GM21526 (cell line): ENCODE data around the gene DLGAP3.

Experiments
- ATAC-seq: cut with Tn5 transposase; IDR thresholded peaks from one replicate; pipeline ENCODE4 v1.9.1; 2021; ENCODE audit warnings: moderate library complexity; ENCODE audit not compliant: unreplicated experiment, low FRiP score

DLGAP3 gene

DNA sequence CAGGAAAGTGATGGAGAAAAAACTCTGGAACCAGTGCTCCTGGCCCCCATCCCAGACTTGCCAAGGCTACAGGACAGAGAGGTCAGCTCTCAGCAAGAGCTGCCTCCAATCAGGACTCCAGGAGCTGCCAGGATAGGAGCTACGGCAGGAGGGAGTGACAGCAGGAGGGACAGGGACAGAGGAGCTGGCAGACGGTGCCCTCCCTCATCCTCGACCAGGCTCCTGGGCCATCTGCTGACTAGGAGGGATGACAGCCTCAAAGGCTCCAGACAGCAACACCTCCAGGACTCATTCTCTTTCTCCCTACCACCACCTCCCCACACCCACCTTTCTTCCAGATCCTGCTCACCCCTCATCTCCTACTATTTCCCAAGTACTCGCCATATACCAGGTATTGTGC is 22.7 kb downstream of the DLGAP3 start:
- no peak for ATAC-seq

DNA sequence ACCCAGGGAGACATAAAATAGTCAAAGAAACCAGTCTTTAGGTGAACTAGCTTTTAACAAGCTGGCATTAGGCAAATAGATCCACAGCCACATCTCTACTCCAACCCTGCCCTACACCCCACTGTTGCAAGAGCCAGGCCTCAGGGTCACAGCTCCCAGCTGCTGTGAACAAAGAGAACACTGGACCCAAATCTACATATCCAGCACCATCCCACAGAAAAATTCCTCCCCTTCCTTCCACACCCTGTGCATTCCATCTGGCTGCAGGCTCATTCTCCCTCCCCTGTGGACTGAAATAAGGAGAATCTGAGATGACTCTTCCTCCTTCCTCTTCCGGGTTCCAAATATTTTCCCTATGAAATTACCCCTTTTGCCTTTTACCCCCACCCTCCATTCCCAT is 23.2 kb downstream of the DLGAP3 start:
- ATAC-seq: no peak

DNA sequence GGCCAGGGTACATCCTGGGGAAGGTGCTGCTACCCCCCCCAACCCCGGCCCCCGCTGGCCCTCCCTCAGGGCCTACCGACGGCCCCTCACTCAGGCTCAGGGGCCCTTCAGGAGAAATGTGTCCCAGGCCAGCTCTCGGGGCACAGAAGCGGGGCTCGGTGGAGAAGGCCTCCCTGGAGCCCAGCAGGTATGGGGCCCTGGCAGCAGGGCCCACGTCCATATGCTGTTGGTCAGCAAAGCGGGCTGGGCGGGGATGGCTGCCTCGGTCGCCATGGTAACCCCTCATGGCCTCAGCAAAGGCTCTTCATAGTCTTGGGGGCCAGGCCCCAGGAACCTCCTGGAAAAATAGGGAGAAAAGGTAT is 24.4 kb downstream of the DLGAP3 start:
- no peak for ATAC-seq

DNA sequence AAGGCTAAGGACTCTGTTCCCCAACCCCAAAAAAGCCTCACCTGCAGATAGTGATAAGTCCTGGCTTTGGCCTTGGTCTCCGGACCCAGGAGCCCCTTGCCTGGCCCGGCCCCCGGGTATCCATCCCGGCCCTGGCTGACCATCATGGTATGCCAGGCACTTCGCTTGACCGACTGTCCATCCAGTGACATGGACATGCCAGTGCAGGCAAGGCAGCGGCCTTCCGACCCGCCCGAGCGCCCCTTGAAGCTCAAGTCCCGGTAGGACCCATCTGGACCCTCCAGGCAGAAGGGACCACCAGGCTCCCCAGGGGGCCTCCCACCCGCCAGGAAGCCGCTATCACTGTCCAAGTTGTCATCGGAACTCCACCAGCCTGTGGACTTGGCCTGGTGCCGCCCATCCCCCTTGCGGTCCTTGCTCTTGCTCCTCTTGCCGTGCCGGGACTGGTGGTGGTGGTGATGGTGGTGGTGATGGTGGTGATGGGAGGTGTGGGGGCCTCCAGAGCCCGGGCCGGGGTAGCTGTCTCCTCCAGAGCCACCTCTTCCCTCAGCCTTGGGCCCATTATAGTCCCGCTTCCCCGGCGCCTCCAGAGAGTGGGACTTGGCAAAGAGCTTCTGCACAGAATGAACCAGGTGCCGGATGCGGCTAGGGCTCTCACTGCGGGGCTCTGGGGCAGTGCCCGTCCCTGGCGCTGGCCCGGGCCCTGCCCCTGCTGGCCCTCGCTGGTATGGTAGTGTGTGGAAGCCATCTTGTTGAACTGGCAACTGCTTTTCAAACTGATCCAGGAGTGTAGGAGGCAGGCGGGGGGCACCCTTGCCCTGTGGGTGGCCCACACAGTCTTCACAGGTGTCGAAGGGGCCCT is 25.0 kb downstream of the DLGAP3 start:
- no peak for ATAC-seq

DNA sequence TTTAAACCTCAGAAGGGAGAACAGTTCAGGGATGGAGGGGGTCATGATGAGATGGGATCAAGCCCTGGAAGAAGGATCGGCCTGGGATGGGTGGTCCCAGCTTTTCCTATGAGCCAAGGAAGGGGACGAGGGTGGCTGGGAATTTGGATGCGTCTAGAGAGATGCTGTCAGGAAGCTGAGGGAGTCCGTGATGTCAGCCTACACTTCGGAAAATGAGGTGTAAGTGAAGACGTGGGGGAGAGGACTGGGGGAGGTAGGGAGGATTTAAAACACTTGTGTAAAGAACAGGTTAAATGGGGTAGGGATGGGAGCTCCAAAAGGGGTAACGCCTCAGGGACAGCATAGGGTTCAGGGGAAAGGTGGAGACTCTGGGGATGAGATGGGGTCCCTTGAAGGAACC is 27.5 kb downstream of the DLGAP3 start:
- no peak for ATAC-seq

DNA sequence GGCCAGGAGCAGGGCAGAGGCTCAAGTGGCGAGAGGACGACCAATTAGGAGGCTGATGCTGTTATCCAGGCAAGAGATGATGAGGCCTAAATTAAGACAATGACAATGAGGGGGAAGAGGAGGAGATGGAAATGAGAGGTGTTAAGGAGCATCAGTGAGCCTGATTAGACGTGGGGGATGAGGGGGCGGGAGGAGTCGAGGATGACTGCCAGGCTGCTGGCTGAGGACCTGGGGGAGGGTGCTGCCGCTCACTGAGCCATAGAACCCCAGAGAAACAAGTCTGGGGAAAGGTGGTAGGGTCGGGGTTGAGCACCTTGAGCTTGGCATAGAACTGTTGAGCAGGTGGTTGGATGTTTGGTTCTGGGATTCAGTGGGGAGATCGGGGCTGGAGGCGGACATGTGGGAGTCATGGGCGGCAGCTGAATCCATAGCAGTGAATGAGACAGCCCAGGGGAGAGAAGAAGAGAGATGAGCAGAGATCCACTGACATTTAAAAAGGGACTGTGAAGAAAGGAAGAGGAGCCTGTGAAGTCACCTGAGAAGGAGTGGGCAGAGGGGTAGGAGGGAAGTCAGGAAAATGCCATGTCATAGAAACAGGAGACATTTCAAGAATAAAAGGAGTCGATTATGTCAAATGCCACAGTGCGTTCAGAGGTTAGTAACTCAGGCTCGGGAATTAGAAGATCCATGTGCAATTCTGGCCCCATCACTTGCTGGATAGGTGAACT is 28.5 kb downstream of the DLGAP3 start:
- no peak for ATAC-seq

DNA sequence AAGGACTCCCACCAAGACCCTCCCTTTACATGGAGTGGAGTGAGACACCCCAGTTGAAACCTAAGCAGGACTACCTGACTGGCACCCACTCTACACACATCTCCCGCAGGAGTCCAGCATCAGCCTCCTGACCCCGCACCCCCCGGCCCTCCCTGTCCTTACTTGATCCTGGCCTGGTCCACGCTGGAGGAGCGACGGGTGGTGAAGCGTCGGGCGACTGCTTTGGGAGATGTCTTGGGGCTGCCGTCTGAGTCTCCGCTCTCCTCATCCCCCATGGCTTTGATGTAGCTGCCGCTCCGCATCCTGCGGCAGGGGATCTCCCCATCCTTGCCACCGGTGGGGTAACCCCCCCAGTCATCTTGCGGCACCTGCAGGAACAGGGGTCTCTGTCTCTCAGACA is 29.5 kb downstream of the DLGAP3 start:
- no peak for ATAC-seq

DNA sequence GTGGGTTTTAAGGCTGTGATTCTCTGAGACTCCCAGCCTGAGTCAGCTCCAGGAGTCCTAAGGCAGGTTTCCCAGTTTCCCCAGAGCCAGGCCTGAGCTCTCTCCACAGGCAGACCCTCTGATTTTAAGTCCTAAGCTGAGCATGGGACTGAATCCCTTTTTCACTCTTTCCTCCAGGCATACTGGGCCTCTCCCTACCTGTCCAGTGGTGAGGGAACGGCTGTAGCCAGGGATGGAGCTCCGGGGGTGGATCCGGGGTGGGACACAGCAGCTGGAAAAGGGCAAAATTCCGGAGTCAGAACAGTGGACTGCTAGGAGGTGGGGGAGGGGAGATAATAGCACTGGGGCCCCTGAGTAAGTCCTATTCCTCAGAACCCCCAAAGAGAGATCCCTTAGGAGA is 30.0 kb downstream of the DLGAP3 start:
- ATAC-seq: no peak

DNA sequence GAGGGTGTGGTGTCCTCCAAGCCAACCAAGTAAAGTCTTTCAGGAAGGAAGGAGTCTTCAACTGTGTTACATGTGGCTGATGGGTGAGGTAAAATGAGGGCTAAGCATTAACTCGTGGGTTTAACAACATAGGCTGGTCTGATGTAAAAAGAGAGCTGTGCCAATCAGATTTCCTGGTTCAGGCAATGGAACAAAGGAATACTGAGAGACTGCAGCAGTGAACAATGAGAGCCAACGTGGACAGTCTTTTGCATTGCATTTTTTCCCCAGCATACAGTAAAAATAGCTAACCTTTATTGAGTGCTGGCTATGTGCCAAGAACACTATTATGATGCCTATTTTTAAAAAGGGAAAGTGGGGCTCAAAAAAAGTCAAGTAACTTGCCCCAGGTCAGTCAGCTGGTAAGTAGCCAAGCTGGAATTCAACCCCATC is 31.1 kb downstream of the DLGAP3 start:
- ATAC-seq: no peak

DNA sequence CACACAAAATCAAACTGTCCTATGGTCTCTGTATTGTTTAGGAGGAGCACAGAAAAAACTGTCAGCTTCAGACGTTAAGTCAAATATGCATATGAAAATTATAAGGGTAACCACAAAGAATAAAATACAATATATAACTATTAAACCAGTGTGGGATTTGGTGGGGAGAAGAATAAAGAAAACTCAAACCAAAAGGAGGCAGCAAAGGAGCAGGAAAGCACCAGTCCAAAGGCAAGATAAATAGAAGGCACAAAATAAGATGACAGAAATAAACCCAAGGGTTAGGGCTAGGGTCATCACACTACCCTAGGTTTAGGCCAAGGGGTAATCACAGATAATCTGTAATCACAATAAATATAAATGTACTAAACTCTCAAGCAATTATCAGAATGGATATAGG is 32.8 kb downstream of the DLGAP3 start:
- no peak for ATAC-seq

DNA sequence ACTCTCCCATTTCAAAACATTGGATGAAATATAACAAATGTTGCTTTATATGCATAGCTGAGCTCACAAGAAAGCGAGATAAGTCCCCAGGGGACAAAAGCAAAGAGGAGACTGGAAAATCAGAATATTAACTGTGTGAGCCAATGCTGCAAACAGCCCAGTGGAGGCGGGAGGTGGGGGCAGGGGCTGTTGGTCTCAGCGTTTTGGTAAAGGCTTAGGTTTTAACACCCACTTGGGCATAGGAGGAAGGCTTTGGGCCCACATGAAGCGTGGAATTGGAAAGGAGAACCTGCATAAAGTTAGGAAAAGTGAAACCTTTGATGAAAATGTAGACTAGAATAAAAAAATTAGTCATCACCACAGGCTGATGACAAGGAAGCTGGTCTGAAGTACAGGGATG is 39.7 kb downstream of the DLGAP3 start:
- no peak for ATAC-seq

DNA sequence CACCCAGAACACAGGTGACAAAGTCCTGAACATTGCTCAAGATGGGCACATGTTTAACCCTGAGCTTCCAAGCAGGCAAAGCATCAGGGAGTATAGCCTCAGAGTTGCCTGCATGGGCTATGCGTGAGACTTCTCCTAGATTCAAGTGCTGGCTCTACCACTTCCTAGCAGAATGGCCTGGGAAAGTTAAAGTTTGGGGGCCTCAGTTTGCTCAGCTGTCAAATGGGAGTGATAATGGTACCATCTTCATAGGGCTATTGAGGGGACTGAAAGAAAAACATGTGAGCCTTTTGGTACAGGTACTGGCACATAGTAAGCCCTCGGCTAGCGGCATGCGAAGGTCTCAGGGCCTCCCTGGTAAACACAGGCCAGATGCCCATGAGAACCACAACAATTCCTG is 41.9 kb downstream of the DLGAP3 start:
- no peak for ATAC-seq

DNA sequence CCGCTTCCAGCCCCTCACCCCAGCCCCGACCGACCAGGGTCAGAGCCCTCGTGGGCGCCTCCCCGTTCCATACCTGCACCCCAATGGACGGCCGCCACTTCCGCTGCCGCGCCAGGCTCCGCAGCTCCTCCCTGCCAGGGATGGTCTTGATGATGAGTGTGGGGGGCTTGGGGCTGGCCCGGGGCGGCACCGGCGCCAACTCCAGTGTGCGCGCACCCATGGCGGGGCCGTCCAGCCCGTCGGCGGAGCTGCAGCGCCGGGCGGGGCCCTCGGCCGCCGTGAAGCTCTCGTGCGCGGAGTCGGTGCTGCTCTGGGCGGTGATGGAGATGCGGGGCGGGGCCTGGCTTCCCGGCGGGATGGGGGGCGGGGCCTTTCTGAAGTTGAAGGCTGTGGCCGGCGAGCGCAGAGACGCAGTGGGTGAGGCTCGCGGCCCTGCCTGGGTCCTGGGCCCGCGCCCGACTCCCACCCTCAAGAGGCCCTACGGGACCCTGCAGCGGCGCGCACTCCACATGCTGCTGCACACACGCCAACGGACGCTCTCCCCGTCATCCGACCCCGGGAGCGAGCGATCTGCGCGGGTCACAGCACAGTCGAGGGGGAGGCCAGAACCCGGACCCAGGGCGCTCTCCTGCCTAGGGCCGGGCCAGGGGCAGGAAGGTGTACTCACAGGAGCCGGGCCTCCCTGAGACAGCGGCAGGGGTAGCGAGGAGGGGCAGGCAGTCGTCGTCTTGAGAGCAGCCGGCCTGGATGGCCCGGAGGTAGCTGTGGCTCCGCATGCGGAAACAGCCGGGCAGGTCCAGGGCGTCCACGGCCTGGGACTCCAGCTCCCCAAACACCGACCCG is 43.8 kb downstream of the DLGAP3 start:
- no peak for ATAC-seq

DNA sequence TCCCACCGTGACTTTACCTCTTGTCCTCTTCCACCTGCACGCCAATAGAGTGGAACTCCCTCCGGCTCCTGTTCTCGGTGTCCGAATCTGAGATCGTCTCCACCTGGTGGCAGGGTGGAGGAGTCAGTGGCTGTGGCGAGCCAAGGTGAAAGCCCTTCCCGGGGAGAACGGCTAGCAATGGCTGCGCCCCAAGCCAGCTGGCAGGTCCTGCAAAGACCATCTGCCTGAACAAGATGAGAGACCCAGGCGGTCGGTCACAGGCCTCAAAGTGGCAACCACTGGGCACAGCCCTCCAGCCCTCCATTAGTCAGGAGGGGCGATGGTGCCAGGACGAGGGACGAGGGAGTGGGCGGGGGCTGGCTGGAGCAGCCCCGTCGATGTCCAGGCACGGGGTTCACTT is 44.5 kb downstream of the DLGAP3 start:
- no peak for ATAC-seq

DNA sequence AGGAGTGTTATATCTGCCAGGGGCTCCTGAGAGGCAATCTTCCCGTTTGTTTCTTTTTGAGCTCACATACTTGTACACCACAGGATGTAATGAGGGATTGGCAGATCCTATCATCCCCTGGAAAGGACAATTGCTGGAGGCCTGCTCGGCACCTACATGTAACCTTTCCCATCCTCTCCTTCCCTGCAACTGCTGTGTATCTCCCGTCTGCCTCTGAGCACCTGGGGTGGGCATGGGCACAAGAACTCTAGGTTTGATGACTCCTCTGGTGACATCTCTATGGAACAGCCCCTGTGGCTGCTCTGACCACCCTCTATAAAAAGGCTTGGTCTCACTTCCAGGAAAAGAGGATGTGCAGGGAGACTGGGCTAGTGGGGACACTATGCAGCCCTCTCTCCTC is 44.9 kb downstream of the DLGAP3 start:
- no peak for ATAC-seq

DNA sequence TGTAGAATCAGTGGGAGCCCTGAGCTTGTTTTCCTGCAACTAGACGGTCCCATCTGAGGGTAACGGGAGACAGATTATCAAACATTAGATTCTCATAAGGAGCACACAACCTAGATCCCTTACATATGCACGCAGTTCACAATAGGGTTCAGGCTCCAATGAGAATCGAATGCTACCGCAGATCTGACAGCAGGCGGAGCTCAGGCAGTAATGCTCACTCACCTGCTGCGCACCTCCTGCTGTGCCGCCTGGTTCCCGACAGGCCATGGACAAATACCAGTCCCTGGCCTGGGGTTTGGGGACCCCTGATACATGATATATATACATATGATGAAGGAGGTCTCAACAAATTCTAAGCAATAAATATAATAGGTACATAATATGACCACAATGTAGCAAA is 50.2 kb downstream of the DLGAP3 start:
- ATAC-seq: no peak

DNA sequence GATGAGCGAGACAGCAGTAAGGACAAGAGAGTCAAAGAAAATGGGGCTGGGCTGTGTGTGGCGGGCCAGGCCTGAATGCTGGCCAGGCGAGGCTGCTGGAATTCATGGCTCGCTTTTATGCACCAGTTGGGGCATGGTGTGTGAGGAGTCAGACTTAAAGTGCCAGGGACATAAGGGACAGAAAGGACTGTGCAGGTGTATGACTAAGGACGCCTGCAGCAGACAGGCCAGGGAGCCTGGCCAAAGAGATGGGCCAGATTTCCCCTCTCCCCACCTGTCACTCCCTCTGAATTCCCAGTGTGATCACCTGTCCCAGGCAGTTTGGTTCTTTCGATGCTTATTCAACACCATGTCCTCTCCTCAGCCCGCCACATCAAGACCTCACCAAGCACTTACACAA is 53.0 kb downstream of the DLGAP3 start:
- no peak for ATAC-seq

DNA sequence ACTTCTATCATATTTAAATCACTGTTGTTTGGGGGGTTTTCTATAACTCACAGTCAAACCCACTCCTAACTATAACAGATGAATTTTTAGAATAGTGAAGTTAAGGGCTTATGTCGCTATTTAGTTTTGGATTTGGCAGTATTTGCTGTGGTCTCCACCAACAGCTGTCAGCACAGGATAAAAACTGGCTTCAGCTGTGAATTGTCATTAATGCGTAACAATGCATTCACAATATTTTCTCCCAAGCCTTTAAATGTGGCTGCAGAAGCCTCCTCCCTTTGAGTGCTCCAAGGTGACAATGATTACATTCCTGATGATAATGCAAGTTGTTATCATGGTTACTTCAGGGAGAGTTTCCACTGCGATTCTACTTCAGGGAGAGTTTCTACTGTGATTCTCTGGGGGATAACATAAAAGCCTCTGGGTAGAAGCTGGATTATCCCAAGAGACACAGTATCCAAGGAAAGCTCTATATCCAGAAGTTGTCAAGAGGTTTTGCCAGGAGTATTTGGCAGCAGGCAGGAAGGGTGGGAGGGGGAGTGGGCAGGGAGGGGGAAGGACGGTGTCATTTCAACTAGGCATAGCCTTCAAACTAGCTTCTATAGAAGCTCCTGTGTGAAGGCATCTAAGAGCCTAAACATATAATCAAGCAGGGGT is 55.0 kb downstream of the DLGAP3 start:
- ATAC-seq: no peak

DNA sequence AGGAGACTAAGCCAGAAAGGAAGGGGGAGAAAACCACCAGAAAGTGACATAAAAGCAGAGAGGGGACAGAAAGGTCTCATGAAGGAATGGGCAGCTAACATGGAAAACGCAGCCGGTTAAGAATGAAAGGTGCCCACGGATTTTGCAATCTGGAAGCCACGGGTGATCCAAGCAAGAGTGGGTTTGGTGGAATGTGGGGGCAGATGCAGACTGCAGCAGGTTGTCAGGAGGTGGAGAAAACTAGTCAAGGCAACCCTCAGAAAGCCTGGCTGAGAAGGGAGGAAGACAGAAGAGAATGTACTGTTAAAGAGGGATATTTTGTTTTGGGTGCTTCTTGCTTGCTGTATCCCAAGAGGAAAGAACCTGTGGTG is 57.3 kb downstream of the DLGAP3 start:
- no peak for ATAC-seq

DNA sequence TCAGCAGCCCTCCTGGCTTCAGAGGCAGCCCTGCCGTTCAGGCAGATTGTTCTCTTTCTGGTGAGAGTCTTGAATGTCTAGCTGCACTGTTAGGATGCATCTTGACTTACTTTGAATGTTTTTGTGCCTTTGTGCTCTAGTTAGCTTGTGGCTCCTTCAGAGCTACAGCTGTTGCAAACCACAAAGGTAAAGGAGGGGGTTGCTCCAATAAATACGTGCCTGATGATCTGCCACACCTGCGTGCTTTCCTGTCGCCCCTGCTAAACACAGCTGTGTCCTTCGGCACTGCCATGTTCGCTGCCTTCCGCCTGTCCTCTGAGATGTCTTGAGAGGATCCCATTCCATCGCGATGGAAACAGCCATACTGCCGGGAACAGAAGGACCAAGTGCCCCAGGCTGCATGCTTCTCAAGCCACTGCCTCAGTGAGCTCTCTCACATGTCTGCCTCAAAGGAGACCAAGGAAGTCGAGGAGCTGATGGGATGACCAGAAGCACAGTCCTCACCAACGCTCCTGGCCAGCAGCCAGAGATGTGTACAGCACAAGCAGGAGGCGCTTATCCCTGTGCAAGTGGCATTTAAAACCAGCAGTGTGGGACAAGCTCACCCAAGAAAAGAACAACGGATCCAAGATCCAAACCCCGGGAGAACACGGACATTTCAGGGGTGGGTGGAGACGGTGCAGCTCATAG is 57.9 kb downstream of the DLGAP3 start:
- ATAC-seq: no peak
